Measurements from ENCODE around the gene SLCO2A1.

SLCO2A1 gene

DNA sequence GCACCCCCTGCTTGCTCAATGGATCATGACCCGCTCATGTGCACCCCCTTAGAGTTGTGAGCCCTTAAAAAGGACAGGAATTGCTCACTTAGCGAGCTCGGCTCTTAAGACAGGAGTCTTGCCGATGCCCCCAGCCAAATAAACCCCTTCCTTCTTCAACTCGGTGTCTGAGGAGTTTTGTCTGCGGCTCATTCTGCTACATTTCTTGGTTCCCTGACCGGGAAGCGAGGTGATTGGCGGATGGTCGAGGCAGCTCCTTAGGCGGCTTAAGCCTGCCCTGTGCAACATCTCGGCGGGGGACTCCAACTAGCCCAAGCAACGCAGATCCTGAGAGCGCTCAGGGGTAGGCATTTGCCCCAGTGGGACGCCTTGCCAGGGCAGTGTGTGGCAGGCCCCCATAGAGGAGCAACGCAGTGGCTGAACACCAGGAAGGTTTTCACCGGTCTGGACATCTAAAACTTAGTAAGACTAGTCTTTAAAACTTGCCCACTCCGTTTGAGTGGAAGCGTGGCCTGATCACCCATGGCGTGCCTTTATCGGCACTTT, 9.5 kb downstream of the SLCO2A1 start:
- no peak overlapping the region for H3K27ac ChIP-seq
- TF ChIP-seq, protein P1, sequence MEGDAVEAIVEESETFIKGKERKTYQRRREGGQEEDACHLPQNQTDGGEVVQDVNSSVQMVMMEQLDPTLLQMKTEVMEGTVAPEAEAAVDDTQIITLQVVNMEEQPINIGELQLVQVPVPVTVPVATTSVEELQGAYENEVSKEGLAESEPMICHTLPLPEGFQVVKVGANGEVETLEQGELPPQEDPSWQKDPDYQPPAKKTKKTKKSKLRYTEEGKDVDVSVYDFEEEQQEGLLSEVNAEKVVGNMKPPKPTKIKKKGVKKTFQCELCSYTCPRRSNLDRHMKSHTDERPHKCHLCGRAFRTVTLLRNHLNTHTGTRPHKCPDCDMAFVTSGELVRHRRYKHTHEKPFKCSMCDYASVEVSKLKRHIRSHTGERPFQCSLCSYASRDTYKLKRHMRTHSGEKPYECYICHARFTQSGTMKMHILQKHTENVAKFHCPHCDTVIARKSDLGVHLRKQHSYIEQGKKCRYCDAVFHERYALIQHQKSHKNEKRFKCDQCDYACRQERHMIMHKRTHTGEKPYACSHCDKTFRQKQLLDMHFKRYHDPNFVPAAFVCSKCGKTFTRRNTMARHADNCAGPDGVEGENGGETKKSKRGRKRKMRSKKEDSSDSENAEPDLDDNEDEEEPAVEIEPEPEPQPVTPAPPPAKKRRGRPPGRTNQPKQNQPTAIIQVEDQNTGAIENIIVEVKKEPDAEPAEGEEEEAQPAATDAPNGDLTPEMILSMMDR (IDR thresholded peaks at IDR 0.05): no peak
- TF ChIP-seq ZFX (IDR thresholded peaks at IDR 0.05; ENCODE audit: borderline replicate concordance): no peak

DNA sequence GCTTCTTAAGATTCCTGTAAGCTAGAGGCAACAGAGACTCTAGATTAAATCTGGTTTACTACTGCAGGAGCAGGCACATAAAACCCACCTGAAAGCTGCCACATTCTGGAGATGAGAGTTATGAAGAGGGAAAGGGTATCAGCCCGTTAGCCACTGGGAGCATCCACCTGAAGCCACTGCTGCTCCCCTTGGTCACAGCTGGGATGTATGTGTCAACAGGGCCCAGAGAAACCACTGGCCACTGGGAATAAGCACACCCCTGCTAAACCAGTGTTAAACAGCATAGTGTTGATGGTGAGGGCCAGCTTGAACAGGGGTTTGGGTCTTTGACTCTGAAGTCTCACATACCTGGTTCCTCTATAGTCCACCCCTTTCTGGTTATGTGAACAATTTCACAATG, 10.9 kb downstream of the SLCO2A1 start:
- TF ChIP-seq, protein P1 (IDR thresholded peaks at IDR 0.05): no peak
- no peak for TF ChIP-seq ZFX (IDR thresholded peaks at IDR 0.05; ENCODE audit: borderline replicate concordance)
- H3K27ac ChIP-seq: no peak overlapping the region

DNA sequence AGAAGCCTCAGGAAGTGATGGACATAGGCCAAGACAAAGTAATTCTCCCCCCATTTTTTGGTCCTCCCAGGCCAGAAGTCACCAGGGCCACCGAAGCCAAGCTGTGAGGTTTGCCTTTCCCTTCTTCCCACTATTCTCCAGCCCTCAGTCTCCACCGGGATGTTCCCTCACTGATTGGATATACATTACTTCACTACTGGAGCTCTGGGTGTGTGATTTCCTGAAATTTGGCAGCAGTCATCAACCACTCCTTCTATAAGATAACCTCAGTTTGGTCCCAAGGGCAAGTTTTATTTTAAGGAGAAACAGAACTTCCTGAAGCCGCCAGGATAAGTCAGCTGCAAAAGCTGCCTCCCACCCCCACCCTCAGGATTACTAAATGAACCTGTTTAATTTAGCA, 11.3 kb downstream of the SLCO2A1 start:
- TF ChIP-seq, protein P1 (IDR thresholded peaks at IDR 0.05): no peak
- no peak for TF ChIP-seq ZFX (IDR thresholded peaks at IDR 0.05; ENCODE audit: borderline replicate concordance)
- H3K27ac ChIP-seq: no peak overlapping the region

DNA sequence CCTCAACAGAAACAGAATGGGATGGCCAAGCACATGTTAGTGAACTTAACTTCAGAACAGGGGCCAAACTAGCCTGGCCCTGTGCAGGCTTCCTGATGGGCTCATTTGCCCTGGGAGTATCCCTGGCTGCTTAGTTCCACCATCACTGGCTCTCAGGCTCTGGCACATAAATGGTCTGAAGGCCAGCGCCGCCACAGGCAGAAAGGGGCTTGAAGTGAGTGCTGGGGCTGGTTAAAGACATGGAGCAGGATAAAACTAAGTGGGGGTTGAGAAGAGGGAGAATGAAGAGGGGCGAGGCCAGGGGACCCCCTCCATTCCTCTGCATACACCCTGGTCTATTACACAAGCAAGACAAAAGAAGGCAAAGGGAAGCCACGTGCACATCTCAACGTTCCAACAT, 12.2 kb downstream of the SLCO2A1 start:
- TF ChIP-seq ZFX (IDR thresholded peaks at IDR 0.05; ENCODE audit: borderline replicate concordance): no peak
- TF ChIP-seq, protein P1 (IDR thresholded peaks at IDR 0.05): no peak
- H3K27ac ChIP-seq: no peak overlapping the region

DNA sequence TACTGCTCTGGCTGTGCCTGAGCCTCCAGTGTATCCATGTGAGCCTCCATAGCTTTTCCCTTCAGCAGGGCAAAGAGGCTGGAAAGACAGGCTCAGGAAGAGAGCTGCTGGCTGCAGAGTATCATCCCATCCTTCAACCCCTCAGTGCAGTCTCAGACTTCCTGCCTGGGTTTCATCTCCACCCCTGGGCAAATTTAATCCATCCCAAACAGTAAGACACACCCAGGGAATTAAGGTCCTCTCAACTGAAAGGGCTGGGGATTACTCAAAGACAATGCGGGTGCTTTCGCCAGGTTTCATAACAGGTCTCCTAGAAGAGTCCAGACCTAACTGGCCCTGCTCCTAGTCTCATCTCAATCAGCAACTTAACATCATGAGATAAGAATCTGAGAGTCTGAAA, 15.5 kb downstream of the SLCO2A1 start:
- no peak overlapping the region for H3K27ac ChIP-seq
- TF ChIP-seq, protein P1 (IDR thresholded peaks at IDR 0.05): no peak
- no peak for TF ChIP-seq ZFX (IDR thresholded peaks at IDR 0.05; ENCODE audit: borderline replicate concordance)

DNA sequence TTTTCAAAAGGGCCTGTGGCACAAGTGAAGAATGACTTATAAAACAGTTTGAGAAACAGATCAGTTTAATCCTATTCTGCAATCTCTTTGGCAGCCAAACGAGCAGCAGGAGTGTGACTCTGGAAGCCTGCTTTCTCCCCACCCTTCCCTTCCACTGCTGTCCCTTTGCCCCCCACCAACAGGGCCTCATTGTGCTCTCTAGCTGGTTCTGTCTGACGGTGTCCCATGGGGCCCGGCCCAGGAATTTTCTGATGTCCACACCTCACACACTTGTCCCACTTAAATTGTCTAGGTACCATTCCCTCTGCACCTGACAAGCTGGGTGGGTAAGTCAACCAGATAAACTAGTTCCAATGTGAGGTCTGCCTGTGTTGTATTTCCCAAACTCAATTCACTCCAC, 16.4 kb downstream of the SLCO2A1 start:
- H3K27ac ChIP-seq: no peak overlapping the region
- TF ChIP-seq, protein P1 (IDR thresholded peaks at IDR 0.05): no peak
- TF ChIP-seq ZFX (IDR thresholded peaks at IDR 0.05; ENCODE audit: borderline replicate concordance): no peak

DNA sequence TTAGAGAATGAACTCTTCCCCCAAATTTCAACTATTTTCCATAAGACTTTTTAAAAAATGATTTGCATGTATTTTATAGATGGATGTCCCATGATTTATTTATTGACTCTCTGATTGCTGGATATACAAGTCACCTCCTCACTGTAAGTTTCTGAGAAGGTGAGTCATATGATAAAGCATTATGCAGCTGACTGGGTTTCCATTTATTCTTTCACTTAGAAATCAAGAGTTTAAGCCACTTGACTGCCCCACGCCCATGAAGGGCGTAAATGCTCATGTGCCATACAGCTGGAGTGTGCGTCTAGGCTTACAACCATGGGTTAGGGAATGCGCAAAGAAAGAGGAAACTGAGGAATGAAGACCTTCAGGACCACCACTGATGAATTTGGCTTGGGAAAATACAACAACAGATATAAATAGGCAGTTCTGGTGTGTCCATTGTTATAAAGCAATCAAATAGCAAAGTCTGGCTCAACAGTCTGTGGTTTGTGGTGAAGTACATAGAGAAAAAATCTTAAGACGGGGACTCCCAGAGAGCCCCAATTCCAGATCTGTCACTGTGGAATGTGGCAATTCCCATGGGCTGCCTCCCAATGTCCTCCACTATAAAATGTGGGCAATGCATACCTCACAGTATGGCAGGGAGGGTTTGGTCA, 20.3 kb downstream of the SLCO2A1 start:
- peak overlapping the region; percentile 52; the same call in 1 of the 2 replicates for H3K27ac ChIP-seq
- TF ChIP-seq, protein P1 (IDR thresholded peaks at IDR 0.05): no peak
- TF ChIP-seq ZFX (IDR thresholded peaks at IDR 0.05; ENCODE audit: borderline replicate concordance): no peak

Measured in 22Rv1 (cell line).